PC-9 (cell line): ENCODE results near the gene TRDN. TPM values are rescaled to one million over a fixed set of nuclear protein-coding genes. Genes with fewer than 3 reads are reported as not detected.
A peak's percentile ranks its signal among the peaks of the same experiment; 100 is the strongest.

ENCODE experiments used
- BruUV-seq: library from RNA; stranded (reverse); fragments of 400-500 nt; replicated peaks from 2 replicates; lab custom pipeline; 2021; lab: Mats Ljungman, UMichigan
- CTCF ChIA-PET: fragments of 300-600 bp; sonication (Branson Sonifier 250); formaldehyde crosslinking; loops from one replicate; lab custom pipeline; 2022; ENCODE audit warnings: antibody characterized with exemption; lab: Charles Lee
- POLR2A ChIA-PET: fragments of 300-600 bp; sonication (Branson Sonifier 250); formaldehyde crosslinking; loops from one replicate; lab custom pipeline; 2022; ENCODE audit warnings: antibody characterized with exemption; ENCODE audit not compliant: unreplicated experiment; lab: Charles Lee
- DNase-seq, 2 experiments: peaks; one replicate each; pipeline versions ENCODE4 v3.0.0 to v3.0.0-alpha.2; 2015 to 2022; ENCODE audit warnings: mixed read lengths in 1 of 2
- H2AFZ ChIP-seq: fragments of 200-600 bp; sonication (generic); 2 replicates; pipeline ENCODE4 v1.8.1; 2017; ENCODE audit warnings: antibody characterized with exemption
- H3F3A ChIP-seq: fragments of 200-600 bp; sonication (generic); 2 replicates; pipeline ENCODE4 v1.8.1; 2017; ENCODE audit warnings: antibody characterized with exemption, mild to moderate bottlenecking, low read depth; ENCODE audit not compliant: insufficient read depth
- H3K27ac ChIP-seq: fragments of 200-600 bp; sonication (generic); 2 replicates; pipeline ENCODE4 v1.6.1; 2016; ENCODE audit warnings: mixed run types
- H3K27me3 ChIP-seq: fragments of 200-600 bp; sonication (generic); 2 replicates; pipeline ENCODE4 v1.6.1; 2016; ENCODE audit warnings: low read depth, mixed run types; ENCODE audit not compliant: insufficient read depth
- H3K36me3 ChIP-seq: fragments of 200-600 bp; sonication (generic); 2 replicates; pipeline ENCODE4 v1.6.1; 2016; ENCODE audit warnings: low read depth, mixed run types
- H3K4me1 ChIP-seq: fragments of 200-600 bp; sonication (generic); replicated peaks from 2 replicates; pipeline ENCODE4 v1.6.1; 2016; ENCODE audit warnings: mixed run types; ENCODE audit not compliant: insufficient read depth
- H3K4me2 ChIP-seq: fragments of 200-600 bp; sonication (generic); 2 replicates; pipeline ENCODE4 v1.6.1; 2017; ENCODE audit warnings: mixed run types
- H3K4me3 ChIP-seq: fragments of 200-600 bp; sonication (generic); 2 replicates; pipeline ENCODE4 v1.6.1; 2016; ENCODE audit warnings: mixed run types
- H3K79me2 ChIP-seq: fragments of 200-600 bp; sonication (generic); 2 replicates; pipeline ENCODE4 v1.6.1; 2017; ENCODE audit warnings: low read depth, mixed run types
- H3K9me2 ChIP-seq: fragments of 200-600 bp; sonication (generic); 2 replicates; pipeline ENCODE4 v1.8.1; 2017; ENCODE audit warnings: mild to moderate bottlenecking; ENCODE audit not compliant: insufficient read depth
- H3K9me3 ChIP-seq: fragments of 200-600 bp; sonication (generic); 2 replicates; pipeline ENCODE4 v1.8.1; 2016; ENCODE audit warnings: low read depth; ENCODE audit not compliant: insufficient read depth
- H4K20me1 ChIP-seq: fragments of 200-600 bp; sonication (generic); 2 replicates; pipeline ENCODE4 v1.8.1; 2017; ENCODE audit not compliant: insufficient read depth
- CTCF ChIP-seq: fragments of 200-600 bp; sonication (generic); conservative IDR thresholded peaks from 2 replicates; pipeline ENCODE4 v1.6.1; 2017; ENCODE audit warnings: mixed run types, antibody characterized with exemption, mild to moderate bottlenecking, moderate library complexity
- EZH2 ChIP-seq: fragments of 200-600 bp; sonication (generic); IDR thresholded peaks from 2 replicates; pipeline ENCODE4 v1.8.0; 2017; ENCODE audit warnings: antibody characterized with exemption, low read depth
- intact Hi-C: fragments of 100-400 bp; cut with micrococcal nuclease; formaldehyde crosslinking; loops from one replicate; pipeline ENCODE4 v1.10.0; 2022; ENCODE audit not compliant: unreplicated experiment
- total RNA-seq: library from RNA; stranded (reverse); gene quantifications from 2 replicates; pipeline ENCODE4 v1.2.3, GENCODE V29; 2021

The TRDN gene
- total RNA-seq, 1 experiment from 2014 or later, result not detected

- H3K27me3 ChIP-seq, result no peaks in the 10 kb centered on the region
- H3K4me3 ChIP-seq, result no peak overlapping the region
- no peak overlapping the region for H3K27ac ChIP-seq
- ChIA-PET POLR2A (no interaction called here), CTCF (interaction anchor here (2.1 kb wide), 1 partner anchor 511 kb away, joined by 8 read pairs; no protein-coding TSS in a partner anchor)
- H3K36me3 ChIP-seq, result no peaks in the 10 kb centered on the region
- BruUV-seq, result no TSS peak
- H3K79me2 ChIP-seq, result no peaks in the 10 kb centered on the region
- H3K4me2 ChIP-seq, result 0 out of 2 replicates have a peak overlapping the region, but pooled peaks have one; percentile 10
- no peaks in the 10 kb centered on the region for H3F3A ChIP-seq
- no peak for DNase-seq
- H4K20me1 ChIP-seq, result no peaks in the 10 kb centered on the region
- H3K9me3 ChIP-seq, result no peaks in the 10 kb centered on the region
- no peaks in the 10 kb centered on the region for H3K4me1 ChIP-seq
- peak overlapping the region; percentile 18; the same call in 1 of the 2 replicates for H2AFZ ChIP-seq
- intact Hi-C loops, result loop anchor here (2.0 to 5.0 kb wide), 2 partner anchors 513 to 649 kb away; no protein-coding TSS in a partner anchor
- TF ChIP-seq CTCF (peak; percentile 61), EZH2 (no peak)
- no peaks in the 10 kb centered on the region for H3K9me2 ChIP-seq
Measured at GRCh38 chr6:123380257-123380656, 256.5 kb downstream of the TRDN start.

DNA sequence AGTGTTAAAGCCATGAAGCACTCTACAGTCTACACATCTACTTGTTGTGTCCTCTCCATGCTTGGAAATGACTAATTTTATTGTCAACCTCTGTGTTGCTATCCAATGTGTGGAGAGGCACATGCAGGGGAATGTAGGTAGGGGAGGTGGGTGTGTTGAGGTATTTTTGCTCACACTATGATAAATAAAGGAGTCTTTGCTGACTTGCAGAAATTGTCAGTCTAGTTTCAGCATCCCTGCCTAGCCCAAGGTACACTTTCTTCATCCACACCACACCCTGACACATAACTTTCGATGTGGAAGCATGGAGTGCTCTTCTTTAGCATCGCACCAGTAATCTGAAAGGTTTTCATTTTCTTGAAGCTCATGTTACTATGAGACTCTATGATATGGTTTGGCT is 264.0 kb downstream of the TRDN start:
- Histone ChIP-seq H3K4me1 (no peaks in the 10 kb centered on the region), H3K27me3 (no peaks in the 10 kb centered on the region; the same call in 1 of the 2 replicates)

GRCh38 chr6:123363912-123364311 is 272.8 kb downstream of the TRDN start:
- Histone ChIP-seq H3K9me2 (no peaks in the 10 kb centered on the region), H3F3A (no peaks in the 10 kb centered on the region), H3K36me3 (no peaks in the 10 kb centered on the region), H3K27ac (no peak overlapping the region), H4K20me1 (no peaks in the 10 kb centered on the region), H3K79me2 (no peaks in the 10 kb centered on the region), H3K9me3 (no peaks in the 10 kb centered on the region), H3K4me2 (no peak overlapping the region), H3K27me3 (no peaks in the 10 kb centered on the region; the same call in 1 of the 2 replicates), H2AFZ (no peak overlapping the region), H3K4me1 (no peaks in the 10 kb centered on the region), H3K4me3 (no peak overlapping the region)
- no peak for TF ChIP-seq CTCF
- no peak for TF ChIP-seq EZH2
- no TSS peak for BruUV-seq
- intact Hi-C loops, result no loop called here
- CTCF ChIA-PET, result no interaction called here
- POLR2A ChIA-PET, result no interaction called here
- no peak for DNase-seq

More for the DNA sequence above, 264.0 kb downstream of the TRDN start:
- H3K9me2 ChIP-seq, result peaks cover 4% of the 10 kb centered on the region; the same call in 1 of the 2 replicates
- DNase-seq, result no peak
- BruUV-seq, result no TSS peak
- no peak for TF ChIP-seq EZH2
- no peaks in the 10 kb centered on the region for H4K20me1 ChIP-seq
- intact Hi-C loops, result no loop called here
- H3K79me2 ChIP-seq, result no peaks in the 10 kb centered on the region
- ChIA-PET POLR2A (no interaction called here), CTCF (no interaction called here)
- H3K4me2 ChIP-seq, result no peak overlapping the region
- no peak overlapping the region for H2AFZ ChIP-seq
- no peak overlapping the region for H3K4me3 ChIP-seq
- H3K27ac ChIP-seq, result no peak overlapping the region
- H3F3A ChIP-seq, result no peaks in the 10 kb centered on the region
- H3K9me3 ChIP-seq, result no peaks in the 10 kb centered on the region
- H3K36me3 ChIP-seq, result no peaks in the 10 kb centered on the region

- Histone ChIP-seq H3K9me3 (no peaks in the 10 kb centered on the region), H3F3A (no peaks in the 10 kb centered on the region), H4K20me1 (no peaks in the 10 kb centered on the region), H3K27ac (no peak overlapping the region), H3K4me1 (no peaks in the 10 kb centered on the region), H3K4me3 (no peak overlapping the region), H2AFZ (no peak overlapping the region), H3K4me2 (no peak overlapping the region), H3K36me3 (no peaks in the 10 kb centered on the region), H3K27me3 (no peaks in the 10 kb centered on the region), H3K79me2 (no peaks in the 10 kb centered on the region), H3K9me2 (no peaks in the 10 kb centered on the region; the same call in 1 of the 2 replicates)
- POLR2A ChIA-PET, result no interaction called here
- TF ChIP-seq CTCF (no peak), EZH2 (no peak)
- no peak for DNase-seq
- intact Hi-C loops, result no loop called here
- BruUV-seq, result no TSS peak
- CTCF ChIA-PET, result no interaction called here
Measured at GRCh38 chr6:123360359-123360758, 276.4 kb downstream of the TRDN start.
